HCT116 (cell line): ENCODE data around the gene SGTB. TPM values are rescaled to one million over a fixed set of nuclear protein-coding genes. Genes with fewer than 3 reads are reported as not detected.

Experiments used
- ATAC-seq: fragments of 200-7000 bp; cut with Tn5 transposase; 2 replicates; pipeline ENCODE4 v1.9.1; 2020; ENCODE audit warnings: mild to moderate bottlenecking, moderate library complexity
- BruUV-seq: library from RNA; stranded (reverse); fragments of 400-500 nt; replicated peaks from 2 replicates; lab custom pipeline; 2021; lab: Mats Ljungman, UMichigan
- CTCF ChIA-PET: fragments of 300-600 bp; sonication (Branson Sonifier 250); formaldehyde crosslinking; loops from one replicate; lab custom pipeline; 2021; ENCODE audit warnings: antibody characterized with exemption; lab: Charles Lee
- POLR2A ChIA-PET: fragments of 300-600, 350-600 bp; sonication (Branson Sonifier 250); formaldehyde crosslinking; loops from one replicate; lab custom pipeline; 2021; ENCODE audit warnings: antibody characterized with exemption; lab: Charles Lee
- RAD21 ChIA-PET, 2 experiments: fragments of 300-600 bp; sonication (Branson Sonifier 250); formaldehyde crosslinking; loops; one replicate each; lab custom pipeline; 2023; ENCODE audit warnings: low total read pairs in 2 of 2; ENCODE audit not compliant: uncharacterized antibody in 2 of 2, unreplicated experiment in 2 of 2, low non-redundant PET in 1 of 2; lab: Charles Lee
- DNase-seq: peaks from one replicate; pipeline ENCODE4 v3.0.0-alpha.2; 2010; ENCODE audit warnings: low read depth, low spot score
- H2AFZ ChIP-seq: fragments of 200-600 bp; shearing (Covaris generic), sonication (generic); 2 replicates; pipeline ENCODE4 v1.6.1; 2017; ENCODE audit warnings: low read depth, mixed run types, mixed read lengths, antibody characterized with exemption, low read length; ENCODE audit not compliant: poor library complexity, severe bottlenecking
- H3K27ac ChIP-seq: 2 replicates; pipeline ENCODE4 v1.5.1; 2012; ENCODE audit warnings: low read depth, low read length
- H3K27me3 ChIP-seq: fragments of 200-600 bp; sonication (generic); 2 replicates; pipeline ENCODE4 v1.6.1; 2016; ENCODE audit warnings: mixed run types, low read length, mixed read lengths; ENCODE audit not compliant: insufficient read depth
- H3K36me3 ChIP-seq, 2 experiments: fragments of 200-500 bp in 1 of 2; fragments of 200-600 bp in 1 of 2; sonication (Bioruptor generic) in 1 of 2; sonication (generic) in 1 of 2; 2 replicates each; pipeline versions ENCODE4 v1.5.1 to v1.6.1; 2014 to 2016; ENCODE audit warnings: low read length in 2 of 2, inconsistent platforms in 1 of 2, mixed read lengths in 1 of 2, mixed run types in 1 of 2; ENCODE audit not compliant: insufficient read depth in 2 of 2, control insufficient read depth in 1 of 2
- H3K4me1 ChIP-seq, 2 experiments: fragments of 200-600 bp in 1 of 2; sonication (generic) in 1 of 2; 2 replicates each; pipeline versions ENCODE4 v1.5.1 to v1.6.1; 2012 to 2017; ENCODE audit warnings: low read length in 2 of 2, inconsistent platforms in 1 of 2, mild to moderate bottlenecking in 1 of 2, mixed read lengths in 1 of 2, mixed run types in 1 of 2, moderate library complexity in 1 of 2; ENCODE audit not compliant: insufficient read depth in 2 of 2, control insufficient read depth in 1 of 2
- H3K4me2 ChIP-seq: fragments of 200-600 bp; sonication (generic); 2 replicates; pipeline ENCODE4 v1.6.1; 2017; ENCODE audit warnings: mixed run types, low read length, mixed read lengths
- H3K4me3 ChIP-seq, 2 experiments: fragments of 200-600 bp in 1 of 2; sonication (generic) in 1 of 2; replicated peaks in 1 of 2; 2 replicates each; pipeline ENCODE4 v1.5.1; 2011 to 2016; ENCODE audit warnings: low read length in 2 of 2, control low read depth in 1 of 2, low read depth in 1 of 2, mild to moderate bottlenecking in 1 of 2, mixed read lengths in 1 of 2, mixed run types in 1 of 2
- H3K79me2 ChIP-seq: fragments of 200-600 bp; sonication (generic); 2 replicates; pipeline ENCODE4 v1.6.1; 2017; ENCODE audit warnings: mild to moderate bottlenecking, mixed run types, low read length, moderate library complexity, mixed read lengths; ENCODE audit not compliant: insufficient read depth
- H3K9ac ChIP-seq: fragments of 200-600 bp; sonication (generic); 2 replicates; pipeline ENCODE4 v1.6.1; 2016; ENCODE audit warnings: low read length, mixed read lengths
- H3K9me2 ChIP-seq: fragments of 200-600 bp; sonication (generic), shearing (Covaris generic); 2 replicates; pipeline ENCODE4 v1.6.1; 2017; ENCODE audit warnings: mixed run types, mild to moderate bottlenecking, moderate library complexity; ENCODE audit not compliant: insufficient read depth
- H3K9me3 ChIP-seq, 2 experiments: fragments of 200-500 bp in 1 of 2; fragments of 200-600 bp in 1 of 2; sonication (Bioruptor generic) in 1 of 2; sonication (generic) in 1 of 2; 2 replicates each; pipeline ENCODE4 v1.6.1; 2014 to 2017; ENCODE audit warnings: low read length in 2 of 2, mixed read lengths in 2 of 2, inconsistent platforms in 1 of 2, low read depth in 1 of 2, mild to moderate bottlenecking in 1 of 2, mixed run types in 1 of 2, moderate library complexity in 1 of 2; ENCODE audit not compliant: control insufficient read depth in 1 of 2, insufficient read depth in 1 of 2
- H4K20me1 ChIP-seq: fragments of 200-600 bp; sonication (generic), shearing (Covaris generic); 2 replicates; pipeline ENCODE4 v1.6.1; 2017; ENCODE audit warnings: mixed run types, mild to moderate bottlenecking, moderate library complexity; ENCODE audit not compliant: insufficient read depth
- ATF3 ChIP-seq: IDR thresholded peaks from 2 replicates; pipeline ENCODE4 v1.6.1; 2012
- ELF1 ChIP-seq: IDR thresholded peaks from 2 replicates; pipeline ENCODE4 v1.6.1; 2012; ENCODE audit warnings: low read depth, borderline replicate concordance
- EZH2phosphoT487 ChIP-seq: fragments of 200-600 bp; IDR thresholded peaks from 2 replicates; pipeline ENCODE4 v1.6.1; 2018; ENCODE audit warnings: antibody characterized with exemption, borderline replicate concordance
- POLR2AphosphoS5 ChIP-seq: IDR thresholded peaks from 2 replicates; pipeline ENCODE4 v1.6.1; 2011; ENCODE audit warnings: mild to moderate bottlenecking, low read depth, low read length, moderate library complexity
- SIN3A ChIP-seq: IDR thresholded peaks from 2 replicates; pipeline ENCODE4 v1.6.1; 2012; ENCODE audit warnings: low read depth
- SP1 ChIP-seq: IDR thresholded peaks from 2 replicates; pipeline ENCODE4 v1.6.1; 2012; ENCODE audit warnings: low read depth
- intact Hi-C: fragments of 100-400 bp; cut with micrococcal nuclease; formaldehyde crosslinking; loops from 2 replicates; pipeline ENCODE4 v1.10.0; 2022
- total RNA-seq: library from RNA; stranded (reverse); gene quantifications from one replicate; pipeline ENCODE4 v1.2.1, GENCODE V29; 2021; ENCODE audit not compliant: unreplicated experiment
- TF ChIP-seq, protein P1 (sequence below), 3 experiments: fragments of 200-600 bp in 1 of 3; sonication (generic) in 1 of 3; IDR thresholded peaks in 2 of 3; conservative IDR thresholded peaks in 1 of 3; 2 replicates each; pipeline ENCODE4 v1.5.1; 2012 to 2017; ENCODE audit warnings: low read depth in 2 of 3, low read length in 2 of 3, antibody characterized with exemption in 1 of 3, borderline replicate concordance in 1 of 3, control low read depth in 1 of 3, mild to moderate bottlenecking in 1 of 3, mixed read lengths in 1 of 3, mixed run types in 1 of 3, moderate library complexity in 1 of 3; ENCODE audit not compliant: insufficient read depth in 1 of 3
- TF ChIP-seq, protein P2 (sequence below): IDR thresholded peaks from 2 replicates; pipeline ENCODE4 v1.6.1; 2011; ENCODE audit warnings: mild to moderate bottlenecking, low read length, moderate library complexity; ENCODE audit not compliant: insufficient replicate concordance; ENCODE audit errors: extremely low read depth

SGTB gene
- total RNA-seq, 1 experiment from 2014 or later, result 12.6 TPM

GRCh38 chr5:65766175-65766574, 44.3 kb upstream of the SGTB start (continued):
- TF ChIP-seq, protein P1, sequence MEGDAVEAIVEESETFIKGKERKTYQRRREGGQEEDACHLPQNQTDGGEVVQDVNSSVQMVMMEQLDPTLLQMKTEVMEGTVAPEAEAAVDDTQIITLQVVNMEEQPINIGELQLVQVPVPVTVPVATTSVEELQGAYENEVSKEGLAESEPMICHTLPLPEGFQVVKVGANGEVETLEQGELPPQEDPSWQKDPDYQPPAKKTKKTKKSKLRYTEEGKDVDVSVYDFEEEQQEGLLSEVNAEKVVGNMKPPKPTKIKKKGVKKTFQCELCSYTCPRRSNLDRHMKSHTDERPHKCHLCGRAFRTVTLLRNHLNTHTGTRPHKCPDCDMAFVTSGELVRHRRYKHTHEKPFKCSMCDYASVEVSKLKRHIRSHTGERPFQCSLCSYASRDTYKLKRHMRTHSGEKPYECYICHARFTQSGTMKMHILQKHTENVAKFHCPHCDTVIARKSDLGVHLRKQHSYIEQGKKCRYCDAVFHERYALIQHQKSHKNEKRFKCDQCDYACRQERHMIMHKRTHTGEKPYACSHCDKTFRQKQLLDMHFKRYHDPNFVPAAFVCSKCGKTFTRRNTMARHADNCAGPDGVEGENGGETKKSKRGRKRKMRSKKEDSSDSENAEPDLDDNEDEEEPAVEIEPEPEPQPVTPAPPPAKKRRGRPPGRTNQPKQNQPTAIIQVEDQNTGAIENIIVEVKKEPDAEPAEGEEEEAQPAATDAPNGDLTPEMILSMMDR (IDR thresholded peaks at IDR 0.05 in 2 of 3, conservative IDR thresholded peaks at IDR 0.05 in 1 of 3; ENCODE audit: borderline replicate concordance in 1 of 3, insufficient read depth in 1 of 3, low read depth in 2 of 3, low read length in 2 of 3), result no peak
- TF ChIP-seq, protein P2, sequence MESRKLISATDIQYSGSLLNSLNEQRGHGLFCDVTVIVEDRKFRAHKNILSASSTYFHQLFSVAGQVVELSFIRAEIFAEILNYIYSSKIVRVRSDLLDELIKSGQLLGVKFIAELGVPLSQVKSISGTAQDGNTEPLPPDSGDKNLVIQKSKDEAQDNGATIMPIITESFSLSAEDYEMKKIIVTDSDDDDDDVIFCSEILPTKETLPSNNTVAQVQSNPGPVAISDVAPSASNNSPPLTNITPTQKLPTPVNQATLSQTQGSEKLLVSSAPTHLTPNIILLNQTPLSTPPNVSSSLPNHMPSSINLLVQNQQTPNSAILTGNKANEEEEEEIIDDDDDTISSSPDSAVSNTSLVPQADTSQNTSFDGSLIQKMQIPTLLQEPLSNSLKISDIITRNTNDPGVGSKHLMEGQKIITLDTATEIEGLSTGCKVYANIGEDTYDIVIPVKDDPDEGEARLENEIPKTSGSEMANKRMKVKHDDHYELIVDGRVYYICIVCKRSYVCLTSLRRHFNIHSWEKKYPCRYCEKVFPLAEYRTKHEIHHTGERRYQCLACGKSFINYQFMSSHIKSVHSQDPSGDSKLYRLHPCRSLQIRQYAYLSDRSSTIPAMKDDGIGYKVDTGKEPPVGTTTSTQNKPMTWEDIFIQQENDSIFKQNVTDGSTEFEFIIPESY, result no peak
- TF ChIP-seq POLR2AphosphoS5, result no peak

GRCh38 chr5:65765582-65765981, 43.7 kb upstream of the SGTB start:
- Histone ChIP-seq H3K27ac (no peak overlapping the region), H3K4me1 (peaks cover 0 to 13% of the 10 kb centered on the region in 2 experiments; a peak in 3 of 4 replicates), H3K79me2 (0 out of 2 replicates have a peak, but pooled peaks cover 5% of the 10 kb centered on the region), H3K36me3 (no peaks in the 10 kb centered on the region; a peak in 1 of 4 replicates), H4K20me1 (no peaks in the 10 kb centered on the region), H3K9ac (no peak overlapping the region), H3K27me3 (no peaks in the 10 kb centered on the region), H3K9me3 (no peaks in the 10 kb centered on the region), H3K4me3 (no peak overlapping the region), H3K4me2 (no peak overlapping the region), H3K9me2 (no peaks in the 10 kb centered on the region), H2AFZ (no peak overlapping the region)
- BruUV-seq, result no TSS peak
- DNase-seq, result no peak
- intact Hi-C loops, result no loop called here
- RAD21 ChIA-PET, result no interaction called here
- CTCF ChIA-PET, result no interaction called here
- ATAC-seq, result no peak
- TF ChIP-seq ATF3 (no peak), SP1 (no peak), SIN3A (no peak), ELF1 (no peak), EZH2phosphoT487 (no peak)
- POLR2A ChIA-PET, result no interaction called here
